Measurements from ENCODE around the gene ADORA2A.

Gene ADORA2A

GRCh38 chr22:24394254-24394653, 33.1 kb upstream of the ADORA2A start:
- no peak overlapping the region for H3K4me3 ChIP-seq (ENCODE audit: low read depth, low read length)
- TF ChIP-seq, protein P1, sequence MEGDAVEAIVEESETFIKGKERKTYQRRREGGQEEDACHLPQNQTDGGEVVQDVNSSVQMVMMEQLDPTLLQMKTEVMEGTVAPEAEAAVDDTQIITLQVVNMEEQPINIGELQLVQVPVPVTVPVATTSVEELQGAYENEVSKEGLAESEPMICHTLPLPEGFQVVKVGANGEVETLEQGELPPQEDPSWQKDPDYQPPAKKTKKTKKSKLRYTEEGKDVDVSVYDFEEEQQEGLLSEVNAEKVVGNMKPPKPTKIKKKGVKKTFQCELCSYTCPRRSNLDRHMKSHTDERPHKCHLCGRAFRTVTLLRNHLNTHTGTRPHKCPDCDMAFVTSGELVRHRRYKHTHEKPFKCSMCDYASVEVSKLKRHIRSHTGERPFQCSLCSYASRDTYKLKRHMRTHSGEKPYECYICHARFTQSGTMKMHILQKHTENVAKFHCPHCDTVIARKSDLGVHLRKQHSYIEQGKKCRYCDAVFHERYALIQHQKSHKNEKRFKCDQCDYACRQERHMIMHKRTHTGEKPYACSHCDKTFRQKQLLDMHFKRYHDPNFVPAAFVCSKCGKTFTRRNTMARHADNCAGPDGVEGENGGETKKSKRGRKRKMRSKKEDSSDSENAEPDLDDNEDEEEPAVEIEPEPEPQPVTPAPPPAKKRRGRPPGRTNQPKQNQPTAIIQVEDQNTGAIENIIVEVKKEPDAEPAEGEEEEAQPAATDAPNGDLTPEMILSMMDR (IDR thresholded peaks at IDR 0.05; ENCODE audit: low read depth, low read length), result no peak

DNA sequence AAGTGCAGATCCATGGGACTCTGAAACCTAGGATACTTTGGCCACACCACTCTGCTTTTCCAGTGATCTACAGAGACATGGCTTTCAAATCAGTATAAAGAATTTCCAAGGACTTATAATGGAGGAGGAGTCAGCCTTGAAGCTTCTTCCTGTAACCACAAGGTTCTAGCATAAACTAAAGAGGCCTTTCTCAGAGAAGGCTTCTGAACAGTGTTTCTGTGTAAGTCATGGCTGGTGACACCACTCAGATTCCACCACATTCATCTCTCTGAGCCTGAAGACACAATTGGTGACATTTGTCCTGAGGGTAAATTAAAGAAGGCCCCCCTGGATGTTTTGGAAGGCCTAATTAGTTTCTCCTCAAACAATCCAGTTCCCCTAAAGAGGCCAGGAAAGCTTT, 29.0 kb upstream of the ADORA2A start:
- TF ChIP-seq, protein P1 (IDR thresholded peaks at IDR 0.05; ENCODE audit: low read depth, low read length), result no peak
- no peak overlapping the region for H3K4me3 ChIP-seq (ENCODE audit: low read depth, low read length)

DNA sequence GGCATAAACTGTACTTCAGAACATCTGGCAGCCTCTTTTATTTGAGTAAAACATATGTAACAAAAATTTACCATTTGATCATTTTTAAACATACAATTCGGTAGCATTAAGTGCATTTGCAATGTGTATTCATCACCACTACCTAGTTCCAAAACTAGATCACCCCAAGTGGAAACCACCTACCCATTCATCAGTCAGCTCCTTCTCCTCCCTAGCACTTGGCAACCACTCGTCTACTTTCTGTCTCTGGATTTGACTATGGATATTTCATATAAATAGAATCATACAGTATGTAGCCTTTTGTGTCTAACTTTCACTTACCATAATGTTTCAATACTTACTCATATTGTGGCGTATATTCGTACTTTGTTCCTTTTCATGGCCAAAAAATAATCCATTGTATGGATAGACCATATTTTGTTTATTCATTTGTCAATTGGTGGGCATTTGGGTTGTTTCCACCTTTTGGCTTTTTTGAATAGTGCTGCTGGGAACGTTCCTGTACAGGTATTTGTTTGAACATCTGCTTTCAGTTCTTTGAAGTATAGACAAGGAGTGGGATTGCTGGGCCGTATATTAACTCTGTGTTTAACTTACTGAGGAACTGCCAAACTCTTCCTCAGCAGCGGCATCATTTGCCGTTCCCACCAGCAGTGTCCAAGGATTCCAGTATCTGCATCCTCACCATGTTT, 27.2 kb upstream of the ADORA2A start:
- TF ChIP-seq, protein P1 (IDR thresholded peaks at IDR 0.05; ENCODE audit: low read depth, low read length), result no peak
- no peak overlapping the region for H3K4me3 ChIP-seq (ENCODE audit: low read depth, low read length)

- TF ChIP-seq, protein P1 (IDR thresholded peaks at IDR 0.05; ENCODE audit: low read depth, low read length), result no peak
- H3K4me3 ChIP-seq (ENCODE audit: low read depth, low read length), result peak overlapping the region; percentile 41
Measured at GRCh38 chr22:24400726-24401596, 26.4 kb upstream of the ADORA2A start.

DNA sequence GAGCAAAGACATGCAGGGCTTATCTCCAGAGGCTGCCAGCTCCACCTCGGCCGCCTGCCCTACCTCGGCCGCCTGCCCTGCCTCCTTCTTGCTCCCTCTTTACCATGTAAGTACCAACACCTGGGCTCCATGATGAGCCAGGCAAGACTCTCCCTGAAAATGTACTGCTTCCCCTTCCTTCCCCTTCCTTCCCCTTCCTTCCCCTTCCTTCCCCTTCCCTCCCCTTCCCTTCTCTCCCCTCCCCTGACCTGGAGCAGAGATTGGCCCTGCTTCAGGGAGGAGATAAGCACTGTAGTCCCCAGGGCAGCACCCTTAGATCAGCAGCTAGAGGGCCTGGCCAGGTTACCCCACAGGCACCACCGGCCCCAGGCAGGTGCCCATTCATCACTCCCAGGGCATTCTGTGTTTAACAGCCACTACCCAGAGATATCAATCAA, 25.4 kb upstream of the ADORA2A start:
- TF ChIP-seq, protein P1 (IDR thresholded peaks at IDR 0.05; ENCODE audit: low read depth, low read length), result no peak
- H3K4me3 ChIP-seq (ENCODE audit: low read depth, low read length), result no peak overlapping the region

DNA sequence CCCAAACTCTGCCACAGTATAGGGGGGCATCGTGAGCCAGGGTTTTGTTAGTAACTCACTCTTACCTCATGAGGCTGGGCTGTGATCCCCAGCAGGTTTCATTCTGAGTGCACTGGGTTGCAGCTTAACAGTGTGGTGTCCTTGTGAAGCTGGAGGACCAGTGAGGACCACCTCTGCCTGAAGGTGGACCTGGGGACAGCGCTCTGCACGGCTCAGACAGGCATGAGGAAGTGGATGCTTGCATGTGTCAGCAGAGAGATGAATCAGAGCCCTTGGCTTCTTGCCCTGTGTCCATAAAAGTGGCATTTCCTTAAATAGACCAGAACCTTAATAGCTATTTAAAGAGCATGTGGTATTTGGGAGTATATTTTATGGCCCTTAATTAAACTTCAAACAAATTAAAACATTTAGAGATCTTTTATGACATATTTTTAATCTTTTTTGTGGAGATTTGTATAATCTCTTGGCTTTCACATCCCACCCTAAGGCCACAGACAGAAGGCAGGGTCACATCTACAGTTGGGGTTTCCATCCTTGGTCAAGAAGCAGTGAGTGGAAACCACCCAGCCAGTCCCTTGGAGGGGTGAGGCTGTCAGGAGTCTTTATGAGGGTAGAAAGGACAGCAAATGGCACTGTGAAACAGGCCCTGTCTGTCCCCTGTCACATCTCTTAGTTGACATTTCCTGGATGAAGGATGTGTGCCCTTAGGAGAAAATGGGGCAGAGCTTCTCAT, 24.8 kb upstream of the ADORA2A start:
- TF ChIP-seq, protein P1 (IDR thresholded peaks at IDR 0.05; ENCODE audit: low read depth, low read length), result 0 out of 2 replicates have a peak, but pooled peaks have one; percentile 3
- H3K4me3 ChIP-seq (ENCODE audit: low read depth, low read length), result no peak overlapping the region
